ENCODE data around the gene CHTOP.
"Not testable (repeated sequence)": the region's sequence is repeated elsewhere in the genome, so short reads cannot be mapped to it uniquely, and the experiment has no call there.

- TF ChIP-seq POLR2A (IDR thresholded peaks at IDR 0.05; ENCODE audit: low read depth, low read length); TAF1 (IDR thresholded peaks at IDR 0.05; ENCODE audit: borderline replicate concordance, low read depth, low read length); POLR2AphosphoS5 (IDR thresholded peaks at IDR 0.05; ENCODE audit: low read depth, low read length): not testable (repeated sequence)
These were observed 37.9 kb downstream of the CHTOP start for GRCh38 chr1:153671628-153672353.

Data from GM12892 (cell line).